Superior temporal gyrus (tissue), 1 donor: Measurements from ENCODE around the gene TTC17.
"Not testable (repeated sequence)": the region's sequence is repeated elsewhere in the genome, so short reads cannot be mapped to it uniquely, and the experiment has no call there.

Experiments
- DNase-seq: peaks from one replicate; pipeline ENCODE4 v3.0.0-alpha.2; 2016; ENCODE audit errors: extremely low spot score

The TTC17 gene, protein sequence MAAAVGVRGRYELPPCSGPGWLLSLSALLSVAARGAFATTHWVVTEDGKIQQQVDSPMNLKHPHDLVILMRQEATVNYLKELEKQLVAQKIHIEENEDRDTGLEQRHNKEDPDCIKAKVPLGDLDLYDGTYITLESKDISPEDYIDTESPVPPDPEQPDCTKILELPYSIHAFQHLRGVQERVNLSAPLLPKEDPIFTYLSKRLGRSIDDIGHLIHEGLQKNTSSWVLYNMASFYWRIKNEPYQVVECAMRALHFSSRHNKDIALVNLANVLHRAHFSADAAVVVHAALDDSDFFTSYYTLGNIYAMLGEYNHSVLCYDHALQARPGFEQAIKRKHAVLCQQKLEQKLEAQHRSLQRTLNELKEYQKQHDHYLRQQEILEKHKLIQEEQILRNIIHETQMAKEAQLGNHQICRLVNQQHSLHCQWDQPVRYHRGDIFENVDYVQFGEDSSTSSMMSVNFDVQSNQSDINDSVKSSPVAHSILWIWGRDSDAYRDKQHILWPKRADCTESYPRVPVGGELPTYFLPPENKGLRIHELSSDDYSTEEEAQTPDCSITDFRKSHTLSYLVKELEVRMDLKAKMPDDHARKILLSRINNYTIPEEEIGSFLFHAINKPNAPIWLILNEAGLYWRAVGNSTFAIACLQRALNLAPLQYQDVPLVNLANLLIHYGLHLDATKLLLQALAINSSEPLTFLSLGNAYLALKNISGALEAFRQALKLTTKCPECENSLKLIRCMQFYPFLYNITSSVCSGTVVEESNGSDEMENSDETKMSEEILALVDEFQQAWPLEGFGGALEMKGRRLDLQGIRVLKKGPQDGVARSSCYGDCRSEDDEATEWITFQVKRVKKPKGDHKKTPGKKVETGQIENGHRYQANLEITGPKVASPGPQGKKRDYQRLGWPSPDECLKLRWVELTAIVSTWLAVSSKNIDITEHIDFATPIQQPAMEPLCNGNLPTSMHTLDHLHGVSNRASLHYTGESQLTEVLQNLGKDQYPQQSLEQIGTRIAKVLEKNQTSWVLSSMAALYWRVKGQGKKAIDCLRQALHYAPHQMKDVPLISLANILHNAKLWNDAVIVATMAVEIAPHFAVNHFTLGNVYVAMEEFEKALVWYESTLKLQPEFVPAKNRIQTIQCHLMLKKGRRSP

DNA sequence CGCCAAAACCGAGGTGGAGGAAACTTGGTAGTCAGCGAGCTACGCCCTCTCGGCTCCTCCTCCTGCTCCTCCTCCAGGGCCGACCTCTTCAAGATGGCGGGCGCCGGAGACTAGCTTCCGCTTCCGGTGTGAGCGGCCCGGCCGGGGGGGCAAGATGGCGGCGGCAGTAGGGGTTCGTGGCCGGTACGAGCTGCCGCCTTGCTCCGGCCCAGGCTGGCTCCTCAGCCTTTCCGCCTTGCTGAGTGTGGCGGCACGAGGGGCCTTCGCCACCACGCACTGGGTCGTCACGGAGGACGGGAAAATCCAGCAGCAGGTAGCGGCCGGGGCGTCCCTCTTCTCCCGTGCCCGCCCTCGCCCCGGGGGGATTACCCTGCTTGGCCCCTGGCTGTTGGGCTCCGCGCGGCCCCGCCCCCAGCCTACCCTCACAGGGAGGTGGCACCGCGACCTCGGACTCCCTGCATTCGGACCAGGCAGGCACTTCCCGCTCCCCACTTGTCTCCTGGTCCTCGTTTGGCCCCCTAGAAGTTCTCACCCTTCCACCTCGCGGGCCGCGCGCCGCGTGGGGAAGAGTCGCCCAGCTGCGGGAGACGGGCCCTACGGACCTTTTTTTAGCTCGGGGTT is at the start of gene TTC17:
Gene TTC17, plus strand, starts transcription at position 120 of the 621 bp plus-strand sequence. Its CDS starts 35 bp downstream, at position 155.
- peak; percentile 92 for DNase-seq

DNA sequence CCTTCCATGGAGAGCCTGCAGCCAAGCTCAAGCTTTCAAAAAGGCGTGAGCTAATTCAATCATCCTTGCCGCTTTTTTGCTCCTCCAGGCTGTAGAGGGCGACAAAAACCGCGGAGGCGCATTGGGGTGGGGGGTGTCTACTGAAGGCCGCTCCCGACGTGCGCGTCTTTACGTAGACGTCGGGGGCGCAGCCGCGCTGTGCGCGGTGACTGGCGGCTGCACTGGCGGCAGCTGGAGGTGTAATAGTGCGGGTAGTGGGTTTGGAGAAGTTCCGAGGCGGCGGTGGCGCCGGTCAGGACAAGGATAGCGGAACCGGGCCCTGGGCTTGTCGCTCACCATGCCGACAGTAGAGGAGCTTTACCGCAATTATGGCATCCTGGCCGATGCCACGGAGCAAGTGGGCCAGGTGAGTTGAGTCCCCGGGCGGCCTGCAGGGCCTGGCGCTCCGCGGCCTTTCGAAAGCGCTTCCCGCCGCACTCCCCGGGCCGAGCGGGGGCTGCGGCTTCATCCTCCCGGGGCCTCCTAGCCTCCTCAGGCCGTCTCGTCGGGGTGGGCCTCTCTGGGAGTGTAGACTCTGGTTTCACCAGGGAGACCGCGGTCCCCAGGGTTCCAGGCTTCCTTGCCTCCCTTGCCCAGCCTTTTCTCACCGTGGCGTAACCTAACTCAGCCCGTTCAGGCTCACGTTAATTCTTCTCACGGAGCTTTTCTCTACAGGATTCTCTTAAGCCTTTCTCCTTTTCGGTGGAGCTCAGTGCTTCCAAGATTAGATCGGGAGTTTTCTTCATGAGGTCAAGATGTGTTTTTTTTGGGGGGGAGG is 46.7 kb upstream of the TTC17 start, which contains the start of gene API5:
Gene API5, plus strand, starts transcription at position 206 of the 817 bp plus-strand sequence. Its CDS starts 132 bp downstream, at position 338.
- peak; percentile 93 for DNase-seq

DNA sequence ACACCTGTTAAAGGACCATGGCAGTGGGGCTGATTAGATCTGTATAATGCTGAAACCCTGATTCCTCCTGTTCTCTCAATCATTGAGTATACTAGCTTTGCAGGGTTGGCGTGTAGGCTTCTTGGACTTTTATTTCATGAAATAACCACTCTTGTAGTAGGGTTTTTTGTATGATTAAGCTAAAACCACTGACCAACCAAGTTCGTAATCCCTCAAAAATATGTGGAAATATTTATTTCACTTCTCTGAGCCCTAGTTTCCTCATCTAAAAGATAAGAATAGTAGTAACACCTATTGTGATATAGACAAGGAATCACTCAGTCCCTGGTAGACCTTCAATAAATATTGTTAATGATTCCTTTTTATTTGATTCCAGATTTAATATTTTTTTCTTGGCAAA is 42.8 kb upstream of the TTC17 start:
- DNase-seq = no peak

DNA sequence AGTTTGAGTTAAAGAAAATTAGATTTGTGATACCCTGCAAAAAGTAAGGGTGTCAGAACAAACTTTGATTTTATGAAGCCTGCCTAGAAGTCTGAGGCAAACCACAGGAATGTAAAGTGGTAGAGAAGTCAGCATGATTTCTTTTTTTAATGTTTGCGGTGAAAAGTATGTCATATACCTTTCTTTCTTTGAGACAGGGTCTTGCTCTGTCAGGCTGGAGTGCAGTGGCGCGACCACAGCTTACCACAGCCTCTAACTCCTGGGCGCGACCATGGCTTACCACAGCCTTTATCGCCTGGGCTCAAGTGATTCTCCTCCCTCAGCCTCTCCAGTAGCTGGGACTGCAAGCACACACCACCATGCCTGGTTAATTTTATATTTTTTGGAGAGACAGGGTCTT is 42.3 kb upstream of the TTC17 start:
- DNase-seq = no peak

DNA sequence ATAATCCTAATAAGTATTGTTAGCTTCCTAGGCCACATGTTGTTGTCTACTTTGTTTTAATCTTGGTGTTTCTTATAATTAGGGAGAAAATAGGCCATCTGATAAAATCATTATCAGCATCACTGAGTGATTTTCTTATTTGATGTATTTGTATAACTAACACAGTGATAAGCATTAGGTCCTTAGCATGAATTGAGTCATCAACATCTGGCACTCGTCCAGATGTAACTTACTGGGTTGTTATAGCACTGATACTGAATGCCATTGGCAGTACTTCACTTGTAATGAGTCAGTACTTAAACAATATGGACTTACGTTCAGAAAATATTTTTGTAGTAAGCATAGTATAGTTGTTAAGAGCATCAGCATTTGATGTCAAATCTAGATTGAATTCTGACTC is 30.7 kb upstream of the TTC17 start:
- no peak for DNase-seq

DNA sequence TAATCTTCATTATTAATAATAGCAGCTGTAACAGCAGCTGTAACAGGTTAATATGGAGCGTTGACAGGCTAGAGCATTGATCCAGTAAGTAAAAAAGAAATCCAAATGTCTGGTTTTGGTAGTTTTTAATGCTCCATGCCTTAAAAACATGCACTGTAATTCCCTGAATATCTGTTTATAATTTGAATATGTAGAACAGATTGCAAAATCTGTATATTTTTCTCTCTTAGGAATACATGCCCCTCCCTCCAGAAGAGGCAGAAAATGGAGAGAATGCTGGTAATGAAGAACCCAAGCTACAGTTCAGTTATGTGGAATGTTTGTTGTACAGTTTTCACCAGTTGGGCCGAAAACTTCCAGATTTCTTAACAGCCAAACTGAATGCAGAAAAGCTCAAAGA is 30.2 kb upstream of the TTC17 start:
- DNase-seq = no peak

DNA sequence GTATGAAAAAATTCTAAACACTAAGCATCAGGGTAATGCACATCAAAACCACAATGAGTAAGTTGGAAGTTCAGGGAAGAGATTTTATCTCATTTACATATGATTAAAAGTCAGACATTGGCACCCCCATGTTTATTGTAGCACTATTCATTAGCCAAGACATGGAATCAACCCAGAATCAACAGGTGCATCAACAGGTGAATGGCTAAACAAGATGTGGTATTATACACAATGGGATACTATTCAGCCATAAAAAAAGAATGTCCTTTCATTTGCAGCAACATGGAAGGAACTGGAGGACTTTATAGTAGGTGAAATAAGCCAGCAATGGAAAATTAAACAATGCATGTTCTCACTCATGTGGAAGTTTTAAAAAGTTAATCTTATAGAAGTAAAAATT is 17.6 kb upstream of the TTC17 start:
- no peak for DNase-seq

DNA sequence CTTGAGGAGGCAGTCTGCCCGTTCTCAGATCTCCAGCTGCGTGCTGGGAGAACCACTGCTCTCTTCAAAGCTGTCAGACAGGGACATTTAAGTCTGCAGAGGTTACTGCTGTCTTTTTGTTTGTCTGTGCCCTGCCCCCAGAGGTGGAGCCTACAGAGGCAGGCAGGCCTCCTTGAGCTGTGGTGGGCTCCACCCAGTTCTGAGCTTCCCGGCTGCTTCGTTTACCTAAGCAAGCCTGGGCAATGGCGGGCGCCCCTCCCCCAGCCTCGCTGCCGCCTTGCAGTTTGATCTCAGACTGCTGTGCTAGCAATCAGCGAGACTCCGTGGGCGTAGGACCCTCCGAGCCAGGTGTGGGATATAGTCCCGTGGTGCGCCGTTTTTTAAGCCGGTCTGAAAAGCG is 7.3 kb upstream of the TTC17 start:
- DNase-seq = not testable (repeated sequence)

DNA sequence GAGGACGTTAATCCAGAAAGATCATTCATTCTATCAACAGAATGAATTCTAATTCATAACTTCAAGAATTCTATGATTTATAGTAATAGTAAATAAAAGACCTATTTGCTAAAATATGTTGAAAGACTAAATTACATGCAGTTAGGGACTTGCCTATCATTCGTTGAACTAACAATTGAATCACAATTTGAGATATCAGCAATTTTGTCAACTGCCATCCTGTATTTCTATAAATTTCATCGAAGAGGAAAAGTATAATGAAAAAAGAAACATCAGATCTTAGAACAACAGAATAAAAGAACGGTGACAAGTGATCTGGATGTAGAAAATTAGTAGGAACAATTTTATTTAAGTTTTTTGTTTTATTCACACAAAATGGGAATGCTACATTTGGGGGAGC is 4.4 kb upstream of the TTC17 start:
- DNase-seq = no peak

DNA sequence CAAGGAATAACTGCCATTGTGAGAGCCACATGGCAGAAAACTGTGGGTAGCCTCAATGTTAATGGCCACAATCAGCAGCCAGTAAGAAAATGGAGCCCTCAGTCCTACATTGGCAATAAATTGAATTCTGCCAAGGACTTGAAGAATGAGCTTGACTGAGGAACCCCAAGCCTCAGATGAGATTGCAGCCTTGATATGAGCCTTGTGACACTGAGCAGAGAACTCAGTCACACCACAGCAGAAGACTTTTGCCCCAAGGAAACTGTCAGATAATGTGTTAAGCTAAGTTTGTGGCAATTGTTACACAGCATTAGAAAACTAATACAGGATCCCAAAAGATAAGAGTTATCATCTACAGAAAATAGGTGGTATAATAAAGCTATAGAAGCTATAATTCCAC is 2.4 kb upstream of the TTC17 start:
- no peak for DNase-seq

DNA sequence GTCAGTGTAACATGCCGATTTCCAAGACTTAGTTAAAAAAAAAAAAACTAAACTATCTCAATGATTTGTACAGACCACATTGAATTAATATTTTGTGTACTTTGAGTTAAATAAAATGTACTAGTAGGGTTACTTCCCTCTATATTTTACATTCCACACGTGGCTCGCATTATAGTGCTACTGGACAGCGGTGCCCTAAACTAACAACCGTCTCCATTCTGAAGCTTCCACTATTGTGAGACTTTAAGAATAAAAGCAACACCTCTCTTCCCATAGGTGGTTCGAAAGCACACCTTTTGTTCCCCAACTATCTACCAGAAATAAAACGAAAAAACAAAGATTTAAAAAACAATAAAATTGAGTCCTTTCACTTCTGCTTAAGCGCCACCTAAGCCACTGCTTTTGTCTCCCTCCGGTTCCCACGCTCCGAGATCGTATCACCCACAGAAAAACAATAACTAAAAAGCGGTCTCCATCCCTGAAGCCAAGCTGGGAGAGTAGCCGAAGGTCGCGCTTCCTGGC is 380 bp upstream of the TTC17 start:
- peak; percentile 63 for DNase-seq

DNA sequence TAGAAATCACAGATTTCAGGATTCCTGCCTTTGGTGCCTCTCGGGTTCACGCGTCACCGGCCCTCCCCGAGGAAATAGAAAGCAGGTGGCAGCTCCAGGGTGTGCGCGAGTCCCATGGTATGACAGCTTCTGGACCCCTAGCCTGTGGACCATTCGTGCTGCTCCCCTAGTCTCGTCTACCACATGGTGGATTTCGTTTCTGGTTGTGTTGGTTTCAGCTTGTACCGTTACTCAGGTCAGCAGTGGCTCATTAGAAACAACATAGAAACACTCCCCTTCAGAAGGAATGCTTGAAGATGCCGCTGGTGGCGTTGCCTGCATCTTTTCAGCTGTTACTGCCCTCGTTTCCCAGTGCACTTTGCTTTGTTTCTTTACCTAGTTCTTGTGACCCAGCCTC is 700 bp downstream of the TTC17 start:
- DNase-seq = no peak

DNA sequence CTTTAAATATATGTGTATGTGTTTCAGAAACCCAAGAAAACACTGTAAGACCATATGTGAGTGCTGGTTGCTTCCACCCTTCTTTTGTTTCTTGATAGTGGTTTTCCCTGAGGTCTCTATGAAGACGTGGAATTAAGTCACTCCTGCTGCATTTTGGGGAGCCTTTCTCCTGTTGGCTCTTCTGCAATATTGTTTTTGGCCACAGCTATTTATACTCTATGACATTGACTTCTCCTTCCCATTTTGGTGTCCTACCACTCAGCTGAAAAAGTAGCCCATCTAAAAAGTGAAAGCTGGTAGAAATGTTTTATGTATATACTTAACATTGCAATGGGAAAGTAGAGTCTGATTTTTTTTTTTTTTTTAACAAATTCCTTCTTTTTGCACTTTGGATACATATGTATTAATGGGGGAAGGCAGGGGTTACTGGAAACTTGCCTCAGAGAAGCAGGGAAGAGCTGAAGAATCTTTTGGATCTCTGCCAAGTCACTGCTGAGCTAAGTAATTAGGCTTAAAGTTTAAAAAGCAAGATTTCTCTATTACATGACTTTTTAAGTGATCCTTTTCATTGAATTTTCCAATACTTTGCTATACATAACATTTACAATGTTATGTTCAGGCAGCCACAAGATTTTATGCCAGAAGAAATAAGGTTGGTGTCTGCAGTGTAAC is 1.8 kb downstream of the TTC17 start:
- no peak for DNase-seq

DNA sequence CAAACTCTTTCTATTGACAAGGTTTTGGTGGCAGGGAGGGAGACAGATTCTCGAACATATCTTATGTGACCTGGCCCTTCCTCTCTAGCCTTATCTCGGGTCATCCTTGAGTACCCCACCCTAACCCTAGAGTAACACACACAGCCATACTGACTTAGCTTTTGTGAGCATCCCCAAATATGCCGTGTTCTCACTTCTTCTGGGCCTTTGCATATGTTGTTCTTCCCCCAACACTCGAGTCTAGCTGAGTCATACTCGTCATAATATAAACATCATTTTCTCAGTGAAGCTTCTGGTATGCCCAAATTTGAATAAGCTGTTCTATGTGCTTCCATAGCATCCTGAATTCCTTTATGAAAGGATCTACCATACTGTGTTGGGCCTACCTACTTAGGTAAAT is 8.0 kb downstream of the TTC17 start:
- no peak for DNase-seq

DNA sequence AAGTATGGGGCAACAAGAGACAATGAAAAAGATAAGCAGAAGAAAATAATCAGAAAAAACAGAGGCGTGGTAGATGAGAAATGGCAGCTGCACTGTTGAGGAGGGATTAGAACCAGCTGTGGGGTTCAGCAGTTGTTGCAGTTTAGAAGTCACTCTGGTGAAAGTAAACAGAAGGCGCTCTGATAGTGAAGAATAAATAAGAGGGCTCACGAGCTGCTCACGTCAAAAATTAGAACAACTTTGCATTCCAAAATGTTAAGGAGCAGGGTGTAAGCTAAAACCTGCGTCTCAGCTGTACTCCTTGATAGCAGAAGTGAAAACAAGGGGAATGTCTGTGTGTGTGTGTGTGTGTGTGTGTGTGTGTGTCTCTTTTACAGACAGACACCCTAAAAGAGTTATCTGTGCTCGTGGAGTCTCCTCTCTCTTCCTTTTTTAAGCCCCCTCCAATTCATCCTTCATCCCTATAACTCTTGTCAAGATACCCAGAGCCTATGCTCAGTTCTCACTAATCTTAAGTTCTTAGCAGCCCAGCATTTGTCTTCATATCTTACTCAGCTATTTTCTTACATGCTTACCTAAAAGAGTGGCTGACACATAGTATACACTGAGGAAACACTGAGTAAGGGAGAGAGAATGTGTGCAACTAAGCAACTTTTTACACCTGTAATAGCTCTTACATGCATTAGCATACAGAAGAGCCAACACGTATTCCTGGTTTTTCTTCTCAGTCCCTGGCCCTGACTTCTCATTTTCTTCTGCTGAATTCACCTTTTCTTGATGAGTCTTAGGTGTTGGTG is 8.9 kb downstream of the TTC17 start:
- DNase-seq = no peak

DNA sequence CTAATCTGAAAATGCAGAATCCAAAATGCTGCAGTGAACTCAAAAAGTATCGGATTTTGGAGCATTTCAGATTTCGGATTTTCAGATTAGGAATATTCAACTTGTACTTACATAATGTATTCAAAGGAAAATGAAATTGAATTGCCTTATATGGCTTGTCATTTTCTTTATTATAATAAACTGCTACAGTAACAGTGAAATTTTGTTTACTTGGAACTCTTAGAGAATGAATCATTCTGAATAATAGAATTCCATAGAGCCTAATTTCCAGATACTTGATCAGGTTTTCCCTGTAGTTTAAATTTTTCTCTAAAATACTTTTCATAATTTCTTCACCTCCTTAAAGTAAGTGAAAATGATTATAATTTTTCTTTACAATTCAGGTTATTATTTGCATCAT is 17.3 kb downstream of the TTC17 start:
- DNase-seq = no peak

DNA sequence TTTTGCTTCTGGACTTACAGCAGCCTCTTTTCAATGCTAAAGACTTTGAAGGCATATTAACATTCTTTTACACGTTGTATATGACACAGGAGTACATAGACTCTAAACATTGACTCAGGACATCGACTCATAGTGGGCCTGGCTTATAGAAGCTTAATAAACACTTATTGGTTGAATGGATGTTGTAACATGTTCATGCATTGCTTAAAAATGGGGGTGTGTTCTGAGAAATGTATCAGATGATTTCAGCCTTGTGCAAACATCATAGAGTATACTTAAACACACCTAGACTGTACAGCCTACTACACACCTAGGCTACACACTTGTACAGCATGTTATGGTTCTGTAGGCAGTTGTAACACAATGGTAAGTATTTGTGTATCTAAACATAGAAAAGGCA is 17.9 kb downstream of the TTC17 start:
- DNase-seq = no peak

DNA sequence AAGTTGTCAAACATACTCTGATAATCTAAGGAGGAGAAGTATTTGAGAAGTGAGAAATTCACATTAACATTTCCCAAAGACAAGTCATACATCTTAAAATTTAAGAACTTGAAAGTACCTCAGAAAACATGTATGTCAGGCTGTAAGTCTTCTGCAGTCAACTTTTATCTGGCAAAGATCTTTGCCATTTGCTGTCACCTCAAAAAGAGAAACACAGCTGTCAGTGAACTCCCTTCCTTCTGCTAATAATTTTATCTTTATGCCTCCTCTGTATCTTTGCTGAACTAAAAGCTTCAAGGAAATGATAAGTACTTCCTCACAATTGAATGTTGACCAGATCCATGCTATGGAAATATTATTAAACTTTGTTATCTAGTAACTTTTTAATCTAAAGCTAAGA is 18.7 kb downstream of the TTC17 start:
- DNase-seq = no peak

DNA sequence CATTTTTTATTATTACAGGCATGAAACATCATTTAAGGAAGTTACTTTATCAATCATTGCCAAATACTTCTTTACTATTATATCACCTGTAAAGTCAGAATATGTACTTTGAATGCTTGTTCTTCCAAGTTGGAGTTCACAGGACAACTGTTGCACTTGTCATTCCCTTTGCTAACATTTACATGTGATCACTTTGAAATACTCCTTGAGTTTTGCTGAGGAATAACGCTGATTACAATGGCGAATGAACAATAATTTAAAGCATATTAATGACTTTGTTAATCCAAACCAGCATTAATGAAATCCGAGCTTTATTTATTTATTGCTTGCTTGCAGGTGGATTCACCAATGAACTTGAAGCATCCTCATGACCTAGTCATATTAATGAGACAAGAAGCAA is 20.2 kb downstream of the TTC17 start:
- DNase-seq = no peak
